IMR-90 (cell line): ENCODE data around the gene TROAP.

ENCODE experiments used
- BHLHE40 ChIP-seq: fragments of 150-350 bp; IDR thresholded peaks from 2 replicates; pipeline ENCODE4 v1.6.1; 2016; ENCODE audit warnings: mild to moderate bottlenecking, low read depth, low read length
- CEBPB ChIP-seq: IDR thresholded peaks from 2 replicates; pipeline ENCODE4 v1.6.1; 2012; ENCODE audit warnings: low read depth, low read length, improper control_type of control experiment
- CHD1 ChIP-seq: IDR thresholded peaks from 2 replicates; pipeline ENCODE4 v1.6.1; 2012; ENCODE audit warnings: low read depth, low read length, improper control_type of control experiment
- CTCF ChIP-seq: conservative IDR thresholded peaks from 2 replicates; pipeline ENCODE4 v1.5.1; 2012; ENCODE audit warnings: mild to moderate bottlenecking, low read depth, low read length, improper control_type of control experiment
- ELK1 ChIP-seq: fragments of 150-350 bp; IDR thresholded peaks from 2 replicates; pipeline ENCODE4 v1.6.1; 2016; ENCODE audit warnings: low read depth, mild to moderate bottlenecking, low read length, moderate library complexity, borderline replicate concordance
- FOS ChIP-seq: fragments of 150-350 bp; IDR thresholded peaks from 2 replicates; pipeline ENCODE4 v1.6.1; 2016; ENCODE audit warnings: low read depth, low read length
- MAFK ChIP-seq: IDR thresholded peaks from 2 replicates; pipeline ENCODE4 v1.6.1; 2012; ENCODE audit warnings: low read depth, low read length, improper control_type of control experiment
- POLR2A ChIP-seq: IDR thresholded peaks from 2 replicates; pipeline ENCODE4 v1.6.1; 2012; ENCODE audit warnings: mild to moderate bottlenecking, low read depth, low read length
- RAD21 ChIP-seq: IDR thresholded peaks from 2 replicates; pipeline ENCODE4 v1.6.1; 2012; ENCODE audit warnings: low read length, improper control_type of control experiment
- RCOR1 ChIP-seq: IDR thresholded peaks from 2 replicates; pipeline ENCODE4 v1.6.1; 2012; ENCODE audit warnings: mild to moderate bottlenecking, low read length, improper control_type of control experiment; ENCODE audit not compliant: insufficient replicate concordance
- RFX5 ChIP-seq: IDR thresholded peaks from 2 replicates; pipeline ENCODE4 v1.8.0; 2012; ENCODE audit warnings: low read depth, mild to moderate bottlenecking, low read length, moderate library complexity
- SMC3 ChIP-seq: fragments of 150-350 bp; IDR thresholded peaks from 2 replicates; pipeline ENCODE4 v1.6.1; 2016; ENCODE audit warnings: low read depth, mild to moderate bottlenecking, antibody characterized with exemption, low read length, moderate library complexity
- USF2 ChIP-seq: fragments of 150-350 bp; IDR thresholded peaks from 2 replicates; pipeline ENCODE4 v1.6.1; 2017; ENCODE audit warnings: mild to moderate bottlenecking, antibody characterized with exemption, low read length, low read depth

GRCh38 chr12:49334226-49334625 is 11.2 kb downstream of the TROAP start:
- TF ChIP-seq MAFK (no peak), FOS (no peak), CTCF (no peak), RFX5 (no peak), CEBPB (no peak), RAD21 (no peak), RCOR1 (no peak), ELK1 (no peak), CHD1 (no peak), POLR2A (no peak), SMC3 (no peak), BHLHE40 (no peak), USF2 (no peak)
